ENCODE data around the gene ARPC5. TPM values are rescaled to one million over a fixed set of nuclear protein-coding genes. Genes with fewer than 3 reads are reported as not detected.

Gene ARPC5
- total RNA-seq, 4 donors from 2014 or later, result 73.0 to 234 (median 170) TPM

DNA sequence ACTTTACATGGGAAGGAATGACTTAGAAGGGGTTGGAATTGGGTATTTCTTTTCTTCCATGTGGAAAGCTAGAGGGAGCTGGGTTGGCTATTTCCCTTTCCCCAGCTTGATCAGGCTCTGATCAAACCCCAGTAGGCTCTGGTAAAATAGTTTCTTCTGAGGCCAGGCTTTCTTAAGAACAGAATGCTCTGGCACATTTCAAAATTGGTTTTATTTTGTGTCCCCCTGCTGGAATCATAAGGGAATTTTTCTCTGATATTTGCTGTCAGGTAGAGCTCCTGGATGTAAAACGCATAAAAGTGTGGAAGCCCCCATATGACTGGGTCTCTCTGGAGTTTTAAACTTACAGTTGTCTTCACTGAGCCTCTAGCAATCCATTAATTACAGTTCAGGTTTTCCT is 34.6 kb upstream of the ARPC5 start:
- intact Hi-C loops (cut with DNase I; ENCODE audit: low total_unique reads), result no loop called here
- Histone ChIP-seq H3K4me1 (no peaks in the 10 kb centered on the region), H3K36me3 (no peaks in the 10 kb centered on the region), H3K4me3 (no peak overlapping the region), H3K27me3 (no peaks in the 10 kb centered on the region), H3K27ac (no peak overlapping the region), H3K9me3 (peaks cover 0 to 4% of the 10 kb centered on the region in 2 donors)
- TF ChIP-seq CTCF (IDR thresholded peaks at IDR 0.05), result no peak
- TF ChIP-seq POLR2A (IDR thresholded peaks at IDR 0.05), result no peak
- no peak for DNase-seq

DNA sequence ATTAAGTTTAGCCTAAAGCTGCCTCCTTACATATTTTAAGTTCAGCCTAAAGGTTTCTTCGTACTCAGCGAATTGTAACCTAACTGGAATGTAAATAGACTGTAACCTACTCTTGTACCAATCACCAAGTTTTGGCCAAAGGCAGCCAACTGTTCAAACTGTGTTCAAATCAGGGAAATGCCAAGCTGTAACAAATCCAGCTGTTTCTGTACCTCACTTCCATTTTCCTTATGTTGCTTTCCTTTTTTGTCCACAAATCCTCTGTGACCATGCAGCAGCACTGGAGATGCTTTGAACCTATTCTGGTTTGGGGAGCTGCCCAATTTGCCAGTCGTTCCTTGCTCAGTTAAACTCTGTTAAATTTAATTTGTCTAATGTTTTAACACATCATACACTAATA is 20.8 kb upstream of the ARPC5 start:
- no peak for TF ChIP-seq POLR2A (IDR thresholded peaks at IDR 0.05)
- TF ChIP-seq CTCF (IDR thresholded peaks at IDR 0.05), result no peak
- Histone ChIP-seq H3K36me3 (no peaks in the 10 kb centered on the region), H3K27me3 (no peaks in the 10 kb centered on the region), H3K4me1 (no peaks in the 10 kb centered on the region), H3K4me3 (no peak overlapping the region), H3K27ac (no peak overlapping the region), H3K9me3 (no peaks in the 10 kb centered on the region)
- no peak for DNase-seq
- intact Hi-C loops (cut with DNase I; ENCODE audit: low total_unique reads), result no loop called here

GRCh38 chr1:183655562-183656075 is 20.0 kb upstream of the ARPC5 start:
- Histone ChIP-seq H3K36me3 (no peaks in the 10 kb centered on the region), H3K27me3 (no peaks in the 10 kb centered on the region), H3K4me3 (no peak overlapping the region), H3K4me1 (no peaks in the 10 kb centered on the region), H3K27ac (no peak overlapping the region), H3K9me3 (no peaks in the 10 kb centered on the region)
- no peak for TF ChIP-seq POLR2A (IDR thresholded peaks at IDR 0.05)
- TF ChIP-seq CTCF (IDR thresholded peaks at IDR 0.05), result peak; percentile 83 to 92 (median 88)
- intact Hi-C loops (cut with DNase I; ENCODE audit: low total_unique reads), result no loop called here
- peak; percentile 84 to 87 for DNase-seq

DNA sequence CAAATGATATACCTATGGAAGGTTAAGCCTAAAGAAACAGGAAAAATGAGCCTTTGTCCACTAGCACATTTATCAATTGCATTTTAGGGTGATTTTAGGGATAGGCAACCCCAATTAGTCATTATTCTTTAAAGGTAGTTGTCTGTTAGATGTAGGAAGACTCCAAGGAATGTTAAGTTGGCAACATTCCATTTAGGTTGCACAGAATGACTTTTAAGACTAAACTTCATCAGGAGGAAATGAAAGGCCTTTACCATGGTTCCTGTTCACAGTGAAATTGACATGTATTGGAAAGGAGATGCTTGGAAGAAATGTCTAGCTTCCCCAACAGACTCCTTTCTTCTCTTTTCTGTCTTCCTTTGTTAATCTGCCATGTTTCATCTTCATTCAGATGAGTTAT is 19.1 kb upstream of the ARPC5 start:
- H3K27ac ChIP-seq, result no peak overlapping the region
- H3K27me3 ChIP-seq, result no peaks in the 10 kb centered on the region
- H3K4me3 ChIP-seq, result no peak overlapping the region
- intact Hi-C loops (cut with DNase I; ENCODE audit: low total_unique reads), result loop anchor here (5.0 kb wide), 1 partner anchor 263 kb away; no protein-coding TSS in a partner anchor
- H3K4me1 ChIP-seq, result no peaks in the 10 kb centered on the region
- TF ChIP-seq POLR2A (IDR thresholded peaks at IDR 0.05) (no peak), CTCF (IDR thresholded peaks at IDR 0.05) (no peak)
- no peaks in the 10 kb centered on the region for H3K36me3 ChIP-seq
- no peak for DNase-seq
- no peaks in the 10 kb centered on the region for H3K9me3 ChIP-seq

- intact Hi-C loops (cut with DNase I; ENCODE audit: low total_unique reads), result loop anchor here (5.0 kb wide), 1 partner anchor 263 kb away; no protein-coding TSS in a partner anchor
- no peak overlapping the region for H3K27ac ChIP-seq
- no peak for TF ChIP-seq POLR2A (IDR thresholded peaks at IDR 0.05)
- DNase-seq, result no peak
- H3K36me3 ChIP-seq, result no peaks in the 10 kb centered on the region
- no peaks in the 10 kb centered on the region for H3K27me3 ChIP-seq
- H3K4me3 ChIP-seq, result no peak overlapping the region
- no peaks in the 10 kb centered on the region for H3K4me1 ChIP-seq
- no peaks in the 10 kb centered on the region for H3K9me3 ChIP-seq
These were observed 18.4 kb upstream of the ARPC5 start for GRCh38 chr1:183653876-183654451.
